Left lung (tissue), 10 donors: ENCODE measurements around the gene ODF2. TPM values are rescaled to one million over a fixed set of nuclear protein-coding genes. Genes with fewer than 3 reads are reported as not detected.
"Not testable (repeated sequence)": the region's sequence is repeated elsewhere in the genome, so short reads cannot be mapped to it uniquely, and the experiment has no call there.

Experiments used
- ATAC-seq: fragments of 200-7000 bp; cut with Tn5 transposase; one replicate; pipeline ENCODE4 v1.9.1; 2020; ENCODE audit warnings: moderate library complexity
- DNase-seq, 4 donors: peaks; one replicate each; pipeline ENCODE4 v3.0.0-alpha.2; 2013 to 2020
- H3K27ac ChIP-seq, 2 donors: fragments of 200-600 bp; sonication (generic) in 1 of 2; one replicate each; pipeline versions ENCODE4 v1.5.0 to v1.8.0; 2020 to 2021
- H3K27me3 ChIP-seq, 2 donors: fragments of 200-600 bp; sonication (generic) in 1 of 2; one replicate each; pipeline versions ENCODE4 v1.5.0 to v1.8.0; 2020 to 2021
- H3K36me3 ChIP-seq, 2 donors: fragments of 200-600 bp; sonication (generic) in 1 of 2; one replicate each; pipeline versions ENCODE4 v1.5.0 to v1.8.0; 2020 to 2021
- H3K4me1 ChIP-seq, 2 donors: fragments of 200-600 bp; one replicate each; pipeline ENCODE4 v1.8.0; 2021
- H3K4me3 ChIP-seq, 2 donors: fragments of 200-600 bp; sonication (generic) in 1 of 2; one replicate each; pipeline versions ENCODE4 v1.5.0 to v1.8.0; 2020 to 2021; ENCODE audit warnings: mild to moderate bottlenecking in 1 of 2
- H3K9me3 ChIP-seq, 2 donors: fragments of 200-600 bp; sonication (generic) in 1 of 2; one replicate each; pipeline versions ENCODE4 v1.5.0 to v1.8.0; 2020 to 2021
- intact Hi-C, 2 donors: fragments of 100-400 bp; cut with DNase I; formaldehyde crosslinking; loops; one replicate each; pipeline versions ENCODE4 v1.11.2 to v1.14.2; 2022
- polyA plus RNA-seq, 6 donors: library from polyadenylated mRNA; unstranded; fragments of 120-200 nt; gene quantifications; one replicate each; pipeline ENCODE4 v1.2.1, GENCODE V29; 2013; ENCODE audit not compliant: insufficient read length in 6 of 6
- total RNA-seq, 2 donors: library from RNA; stranded (reverse); fragmentation: NEBNext Ultra II Directional; extraction: Animal tissue kit (Norgen Biotek cat#: 25700); gene quantifications; one replicate each; pipeline ENCODE4 v1.2.1, GENCODE V29; 2021
- TF ChIP-seq, protein P1 (sequence below), 2 donors: fragments of 200-600 bp; sonication (generic) in 1 of 2; IDR thresholded peaks; one replicate each; pipeline versions ENCODE4 v1.5.0 to v1.8.0; 2021; ENCODE audit warnings: antibody characterized with exemption in 2 of 2
- donor health status: DM: no; HTN: yes; CAD: no.
- donor health status: DM: no; HTN: no; CAD: no.

The ODF2 gene
- total and polyA plus RNA-seq, 8 donors = 21.0 to 70.3 (median 61.0) TPM

DNA sequence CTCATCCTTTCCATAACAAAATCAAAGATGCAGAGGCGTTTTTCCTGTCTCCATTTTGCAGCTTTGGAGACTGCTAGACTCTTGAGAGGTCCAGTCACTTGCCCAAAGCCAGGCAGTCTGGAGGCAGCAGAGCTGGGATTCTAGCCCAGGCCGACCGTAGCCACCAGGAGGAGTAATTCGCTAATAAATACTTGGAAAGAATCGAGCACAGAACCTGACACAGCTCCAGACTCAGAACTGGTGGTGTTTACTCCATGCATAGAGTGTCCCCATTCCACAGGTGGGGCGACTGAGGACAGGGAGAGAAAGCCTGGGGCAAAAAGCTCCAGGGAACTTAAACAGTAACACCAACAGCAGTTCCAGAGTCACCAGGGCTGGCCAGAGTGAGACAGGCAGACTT lies 45.8 kb upstream of the ODF2 start:
- Histone ChIP-seq H3K4me3 (no peak overlapping the region), H3K36me3 (no peaks in the 10 kb centered on the region), H3K4me1 (no peaks in the 10 kb centered on the region), H3K27ac (no peak overlapping the region), H3K27me3 (peaks cover 0 to 69% of the 10 kb centered on the region in 2 donors), H3K9me3 (no peaks in the 10 kb centered on the region)
- DNase-seq (no peak), ATAC-seq (peak; percentile 18)
- TF ChIP-seq, protein P1, sequence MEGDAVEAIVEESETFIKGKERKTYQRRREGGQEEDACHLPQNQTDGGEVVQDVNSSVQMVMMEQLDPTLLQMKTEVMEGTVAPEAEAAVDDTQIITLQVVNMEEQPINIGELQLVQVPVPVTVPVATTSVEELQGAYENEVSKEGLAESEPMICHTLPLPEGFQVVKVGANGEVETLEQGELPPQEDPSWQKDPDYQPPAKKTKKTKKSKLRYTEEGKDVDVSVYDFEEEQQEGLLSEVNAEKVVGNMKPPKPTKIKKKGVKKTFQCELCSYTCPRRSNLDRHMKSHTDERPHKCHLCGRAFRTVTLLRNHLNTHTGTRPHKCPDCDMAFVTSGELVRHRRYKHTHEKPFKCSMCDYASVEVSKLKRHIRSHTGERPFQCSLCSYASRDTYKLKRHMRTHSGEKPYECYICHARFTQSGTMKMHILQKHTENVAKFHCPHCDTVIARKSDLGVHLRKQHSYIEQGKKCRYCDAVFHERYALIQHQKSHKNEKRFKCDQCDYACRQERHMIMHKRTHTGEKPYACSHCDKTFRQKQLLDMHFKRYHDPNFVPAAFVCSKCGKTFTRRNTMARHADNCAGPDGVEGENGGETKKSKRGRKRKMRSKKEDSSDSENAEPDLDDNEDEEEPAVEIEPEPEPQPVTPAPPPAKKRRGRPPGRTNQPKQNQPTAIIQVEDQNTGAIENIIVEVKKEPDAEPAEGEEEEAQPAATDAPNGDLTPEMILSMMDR (IDR thresholded peaks at IDR 0.05) = no peak
- intact Hi-C loops = loop anchor here in 1 of 2 donors (10.0 kb wide), 1 partner anchor 45 kb away; no protein-coding TSS in a partner anchor

DNA sequence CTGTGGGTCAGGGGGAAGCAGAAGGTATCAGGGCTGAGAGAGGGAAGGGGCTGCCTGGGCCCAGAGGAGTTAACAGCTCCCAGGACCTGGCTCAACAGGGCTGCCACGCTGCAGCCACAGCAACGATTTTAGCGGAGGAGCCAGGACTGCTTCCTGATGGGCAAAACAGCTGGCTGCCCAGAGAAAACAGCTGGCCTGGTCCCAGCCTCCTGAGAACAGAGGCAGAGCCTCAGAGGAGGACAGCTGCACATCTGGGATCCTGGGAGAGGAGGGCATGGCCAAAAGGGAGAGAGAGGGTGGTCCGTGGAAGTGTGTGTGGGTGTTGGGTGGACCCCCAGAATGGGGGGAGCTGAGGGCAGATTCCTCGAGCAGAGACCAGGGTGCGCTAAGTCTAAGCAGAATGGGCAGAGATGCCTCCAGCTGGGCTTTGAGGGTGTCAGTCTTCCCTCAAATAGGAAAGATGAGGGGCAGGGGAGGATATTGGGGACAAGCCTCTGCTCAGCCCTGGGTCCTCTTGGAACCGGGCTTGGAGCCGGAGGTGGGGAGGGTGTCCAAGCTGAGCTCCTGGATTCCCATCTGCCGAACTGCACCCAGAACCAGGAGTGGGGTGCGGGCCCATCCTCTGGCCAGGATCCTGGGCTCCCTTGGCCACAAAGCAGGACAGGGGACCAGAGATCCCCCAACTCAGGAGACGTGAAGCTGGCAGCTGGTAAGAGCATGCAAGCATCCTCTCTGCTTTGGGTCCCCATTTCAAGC lies 44.3 kb upstream of the ODF2 start:
- TF ChIP-seq, protein P1 (IDR thresholded peaks at IDR 0.05) = no peak
- ATAC-seq (no peak), DNase-seq (peak in 2 of 4 donors; percentile 31 to 53)
- Histone ChIP-seq H3K4me3 (no peak overlapping the region), H3K27ac (no peak overlapping the region), H3K9me3 (no peaks in the 10 kb centered on the region), H3K4me1 (no peaks in the 10 kb centered on the region), H3K36me3 (no peaks in the 10 kb centered on the region), H3K27me3 (peaks cover 0 to 85% of the 10 kb centered on the region in 2 donors)
- intact Hi-C loops = loop anchor here in 1 of 2 donors (10.0 kb wide), 1 partner anchor 47 kb away; no protein-coding TSS in a partner anchor

DNA sequence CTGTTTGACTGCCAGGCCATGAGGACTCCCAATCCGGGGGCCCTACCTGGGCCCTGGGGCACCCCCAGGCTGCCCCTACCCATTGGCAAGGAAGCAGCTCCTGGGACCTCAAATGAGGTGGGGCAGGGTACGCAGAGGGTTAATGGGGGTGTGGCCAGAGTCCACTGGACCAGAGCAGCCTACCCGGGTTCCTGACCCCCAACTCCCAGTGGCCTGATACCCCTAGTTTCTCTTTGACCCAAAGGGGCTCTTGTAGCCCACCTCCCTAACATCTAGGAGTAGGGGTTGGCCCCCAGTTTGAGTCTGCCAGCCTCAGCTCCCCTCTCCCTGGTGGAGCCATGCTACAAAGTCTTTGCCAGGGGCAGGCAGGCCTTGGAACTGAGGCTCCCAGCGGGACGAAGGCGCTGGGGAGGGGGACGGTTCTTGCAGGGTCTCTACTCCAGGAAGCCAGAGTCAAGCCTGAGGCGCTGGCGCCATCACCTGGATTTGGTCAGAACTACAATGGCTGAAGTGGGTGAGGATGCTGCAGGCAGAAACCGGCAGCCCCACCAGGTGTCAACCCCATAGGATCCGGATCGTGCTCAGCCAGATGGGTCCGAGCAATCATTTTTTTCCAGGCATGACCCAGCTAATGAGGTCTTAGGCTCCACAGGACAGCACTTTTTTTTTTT lies 43.6 kb upstream of the ODF2 start:
- Histone ChIP-seq H3K4me3 (no peak overlapping the region), H3K27me3 (peaks cover 0 to 92% of the 10 kb centered on the region in 2 donors), H3K27ac (no peak overlapping the region), H3K36me3 (no peaks in the 10 kb centered on the region), H3K9me3 (no peaks in the 10 kb centered on the region), H3K4me1 (no peaks in the 10 kb centered on the region)
- TF ChIP-seq, protein P1 (IDR thresholded peaks at IDR 0.05) = peak; percentile 32 to 43
- intact Hi-C loops = loop anchor here in 1 of 2 donors (10.0 kb wide), 1 partner anchor 47 kb away; no protein-coding TSS in a partner anchor
- peak; percentile 58 for ATAC-seq
- DNase-seq = peak in 1 of 4 donors; percentile 67

DNA sequence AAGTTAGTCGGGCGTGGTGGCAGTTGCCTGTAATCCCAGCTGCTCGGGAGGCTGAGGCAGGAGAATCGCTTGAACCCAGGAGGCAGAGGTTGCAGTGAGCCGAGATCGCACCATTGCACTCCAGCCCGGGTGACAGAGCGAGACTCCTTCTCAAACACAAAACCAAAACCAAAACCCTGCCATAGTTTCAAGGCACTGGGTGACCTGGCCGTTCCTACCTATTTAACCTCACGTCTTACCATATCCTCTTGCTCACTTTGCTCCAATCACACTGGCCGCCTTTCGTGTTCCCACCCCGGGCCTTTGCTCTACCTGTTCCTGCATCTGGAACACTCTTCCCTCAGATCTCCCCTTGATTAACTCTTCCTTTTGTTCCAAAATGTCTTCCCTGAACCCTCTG lies 42.1 kb upstream of the ODF2 start:
- not testable (repeated sequence) for H3K9me3 ChIP-seq, H3K4me3 ChIP-seq, H3K4me1 ChIP-seq, H3K36me3 ChIP-seq, ATAC-seq, H3K27ac ChIP-seq, DNase-seq
- H3K27me3 ChIP-seq = peaks cover under 1 to 94% of the 10 kb centered on the region in 2 donors
- intact Hi-C loops = loop anchor here in 1 of 2 donors (10.0 kb wide), 1 partner anchor 49 kb away; no protein-coding TSS in a partner anchor

DNA sequence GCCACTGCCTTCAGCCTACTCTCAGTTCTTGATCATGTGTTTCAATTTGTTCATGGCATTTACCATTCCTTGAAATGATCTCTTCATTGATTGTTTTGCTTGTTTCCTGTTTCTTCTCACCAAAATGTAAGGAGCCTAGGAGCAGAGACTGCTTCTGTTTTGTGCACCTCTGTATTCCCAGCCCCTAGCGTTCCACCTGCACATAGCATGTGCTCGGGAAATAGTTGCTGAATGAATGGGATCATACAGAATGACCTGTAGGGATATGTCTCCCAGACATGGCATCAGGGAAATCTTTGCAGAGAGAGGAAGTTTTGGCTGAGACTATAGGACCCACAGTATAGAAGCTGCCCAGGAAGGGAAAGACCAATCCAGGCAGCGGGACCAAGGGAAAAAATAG lies 41.3 kb upstream of the ODF2 start:
- Histone ChIP-seq H3K27ac (no peak overlapping the region), H3K27me3 (peaks cover 5 to 94% of the 10 kb centered on the region in 2 donors)
- intact Hi-C loops = loop anchor here in 1 of 2 donors (10.0 kb wide), 1 partner anchor 50 kb away; no protein-coding TSS in a partner anchor

More for the DNA sequence above, 41.3 kb upstream of the ODF2 start:
- TF ChIP-seq, protein P1 (IDR thresholded peaks at IDR 0.05) = no peak
- H3K4me3 ChIP-seq = no peak overlapping the region
- DNase-seq (no peak), ATAC-seq (no peak)
- H3K4me1 ChIP-seq = peaks cover 6 to 8% of the 10 kb centered on the region in 2 donors
- H3K36me3 ChIP-seq = no peaks in the 10 kb centered on the region
- no peaks in the 10 kb centered on the region for H3K9me3 ChIP-seq
